Sigmoid colon (tissue), 7 donors: ENCODE measurements around the gene CLECL1. TPM values are rescaled to one million over a fixed set of nuclear protein-coding genes. Genes with fewer than 3 reads are reported as not detected.
"Not testable (repeated sequence)": the region's sequence is repeated elsewhere in the genome, so short reads cannot be mapped to it uniquely, and the experiment has no call there.

Experiments
- DNase-seq: peaks from one replicate; pipeline ENCODE4 v3.0.0-alpha.2; 2019
- H3K27ac ChIP-seq, 4 donors: fragments of 200-600 bp; sonication (generic); one replicate each; pipeline ENCODE4 v1.5.1; 2016 to 2019; ENCODE audit warnings: mild to moderate bottlenecking in 1 of 4
- H3K27me3 ChIP-seq, 3 donors: fragments of 200-600 bp; sonication (generic); one replicate each; pipeline ENCODE4 v1.5.1; 2019; ENCODE audit warnings: mild to moderate bottlenecking in 1 of 3
- H3K36me3 ChIP-seq, 4 donors: fragments of 200-600 bp; sonication (generic); one replicate each; pipeline ENCODE4 v1.5.1; 2016 to 2019
- H3K4me1 ChIP-seq, 4 donors: fragments of 200-600 bp; sonication (generic); one replicate each; pipeline ENCODE4 v1.5.1; 2017 to 2019
- H3K4me3 ChIP-seq, 4 donors: fragments of 200-600 bp; sonication (generic); one replicate each; pipeline ENCODE4 v1.5.1; 2017 to 2019; ENCODE audit warnings: mild to moderate bottlenecking in 2 of 4, moderate library complexity in 1 of 4
- H3K9me3 ChIP-seq, 4 donors: fragments of 200-600 bp in 3 of 4; sonication (generic) in 3 of 4; one replicate each; pipeline versions ENCODE4 v1.5.1 to v1.6.1; 2013 to 2019
- CTCF ChIP-seq, 4 experiments: fragments of 450-650 bp in 3 of 4; fragments of 200-600 bp in 1 of 4; IDR thresholded peaks; one replicate each; pipeline ENCODE4 v1.5.1; 2016 to 2019; ENCODE audit warnings: antibody characterized with exemption in 4 of 4, mild to moderate bottlenecking in 3 of 4, moderate library complexity in 2 of 4
- EP300 ChIP-seq, 4 donors: sonication (generic); formaldehyde crosslinking; IDR thresholded peaks; one replicate each; pipeline ENCODE4 v1.6.1; 2017; ENCODE audit warnings: antibody characterized with exemption in 4 of 4
- POLR2A ChIP-seq, 2 donors: fragments of 450-650 bp; IDR thresholded peaks; one replicate each; pipeline ENCODE4 v1.6.1; 2016; ENCODE audit warnings: antibody characterized with exemption in 2 of 2, mild to moderate bottlenecking in 2 of 2, moderate library complexity in 2 of 2
- POLR2AphosphoS5 ChIP-seq, 4 donors: sonication (generic); formaldehyde crosslinking; IDR thresholded peaks; one replicate each; pipeline ENCODE4 v1.6.1; 2017; ENCODE audit warnings: antibody characterized with exemption in 4 of 4
- WGBS, 2 donors: extraction: QIAGEN DNeasy Blood & Tissue Kit; methylation state at CpG; one replicate each; pipeline ENCODE4 v1.1.7; 2013; 5-methylcytosine and 5-hydroxymethylcytosine counted together
- intact Hi-C: fragments of 100-400 bp; cut with DNase I; formaldehyde crosslinking; loops from one replicate; pipeline ENCODE4 v1.15.1; 2023
- polyA plus RNA-seq, 3 donors: library from polyadenylated mRNA; stranded (reverse); fragments of 200-250 nt; gene quantifications; one replicate each; pipeline ENCODE4 v1.2.3, GENCODE V29; 2013
- total RNA-seq, 4 donors: library from RNA; depleted of rRNA; stranded (reverse); fragments of >200 nt; gene quantifications; one replicate each; pipeline ENCODE4 v1.1.0, GENCODE V29; 2016
- donor health status: healthy with polysubstance abuse.
- donor health status: Bipolar disorder and iron deficiency.
- donor health status: healthy.

Gene CLECL1
- total and polyA plus RNA-seq, 7 donors = 4.5 TPM; not detected in 6

DNA sequence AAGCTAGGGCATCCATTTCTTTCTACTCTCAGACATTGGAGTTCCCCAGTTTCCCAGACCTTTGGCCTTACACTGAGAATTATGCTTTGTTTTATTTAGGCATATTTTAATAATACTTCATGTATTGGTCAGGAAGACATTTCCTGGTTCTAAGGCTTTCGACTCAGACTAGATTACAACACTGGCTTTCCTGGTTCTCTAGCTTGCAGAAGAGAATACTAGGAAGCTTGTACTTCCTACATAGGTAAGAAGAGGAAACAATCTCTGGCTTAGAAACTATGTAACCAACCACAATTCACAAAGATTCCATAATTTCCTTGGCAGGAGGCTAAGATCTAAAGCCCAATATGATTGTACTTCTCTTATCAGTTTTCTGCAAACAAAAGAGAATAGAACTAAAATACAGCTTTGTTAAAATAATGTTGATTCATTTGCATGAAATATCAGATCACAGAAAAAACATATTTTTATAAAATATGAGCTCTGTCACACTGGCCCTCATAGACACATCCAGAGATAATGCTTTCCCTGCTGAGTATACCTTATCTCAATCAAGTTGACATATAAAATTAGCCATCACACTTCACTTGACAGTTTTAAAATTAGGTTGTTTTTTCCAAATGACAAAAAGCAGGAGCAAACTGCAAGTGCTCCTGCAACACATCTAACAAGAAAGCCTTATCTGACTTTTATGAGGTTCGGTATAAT lies 32.8 kb downstream of the CLECL1 start:
- peaks cover 0 to 2% (median 0%) of the 10 kb centered on the region in 4 donors for H3K9me3 ChIP-seq
- H3K4me1 ChIP-seq = peaks cover 0 to 12% (median 3%) of the 10 kb centered on the region in 4 donors
- 23 to 49% methylated on average over 2 of the region's 2 CpGs for WGBS, 2 donors
- no peaks in the 10 kb centered on the region for H3K27me3 ChIP-seq
- peaks cover 0 to 8% (median 3%) of the 10 kb centered on the region in 4 donors for H3K36me3 ChIP-seq
- intact Hi-C loops = loop anchor here (10.0 kb wide), 1 partner anchor 65 kb away; no protein-coding TSS in a partner anchor
- DNase-seq = no peak
- no peak for TF ChIP-seq POLR2A (IDR thresholded peaks at IDR 0.05)
- TF ChIP-seq CTCF (IDR thresholded peaks at IDR 0.05) = no peak
- TF ChIP-seq EP300 (IDR thresholded peaks at IDR 0.05) = no peak
- no peak for TF ChIP-seq POLR2AphosphoS5 (IDR thresholded peaks at IDR 0.05)
- no peak overlapping the region for H3K4me3 ChIP-seq
- peak overlapping the region in 1 of 4 donors; percentile 8 for H3K27ac ChIP-seq

DNA sequence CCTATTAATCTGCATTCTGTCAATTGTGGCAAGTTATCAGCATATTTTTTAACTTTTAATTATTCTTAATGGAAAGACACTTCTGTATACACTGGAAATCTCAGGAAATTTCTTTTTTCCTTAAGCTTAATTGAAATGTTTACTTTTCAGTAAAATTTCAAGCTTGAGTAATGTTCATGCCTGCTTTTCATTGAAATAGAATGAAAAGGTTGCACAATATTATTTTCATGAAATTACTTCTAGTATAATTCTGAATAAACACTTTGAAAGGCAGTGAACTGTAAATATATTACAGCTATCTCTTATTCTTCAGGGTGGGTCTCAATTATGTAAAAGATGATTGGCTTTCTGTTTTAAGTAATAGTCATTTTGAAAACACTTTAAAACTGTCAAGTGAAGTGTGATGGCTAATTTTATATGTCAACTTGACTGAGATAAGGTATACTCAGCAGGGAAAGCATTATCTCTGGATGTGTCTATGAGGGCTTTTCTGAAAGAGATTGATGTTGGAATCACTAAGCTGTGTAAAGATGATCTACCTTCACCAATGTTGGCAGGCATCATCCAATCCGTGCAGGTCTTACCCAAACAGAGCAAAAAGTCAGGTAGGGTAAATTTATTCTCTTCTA lies 33.5 kb downstream of the CLECL1 start:
- H3K4me3 ChIP-seq = no peak overlapping the region
- no peak for DNase-seq
- H3K27ac ChIP-seq = peak overlapping the region in 1 of 4 donors; percentile 8
- WGBS, 2 donors = 42 to 69% methylated on average over 1 of the region's 1 CpG
- H3K27me3 ChIP-seq = no peaks in the 10 kb centered on the region
- intact Hi-C loops = no loop called here
- TF ChIP-seq POLR2AphosphoS5 (IDR thresholded peaks at IDR 0.05) = no peak
- TF ChIP-seq CTCF (IDR thresholded peaks at IDR 0.05) = no peak
- no peak for TF ChIP-seq POLR2A (IDR thresholded peaks at IDR 0.05)
- no peak for TF ChIP-seq EP300 (IDR thresholded peaks at IDR 0.05)
- H3K9me3 ChIP-seq = peaks cover 0 to 2% (median 0%) of the 10 kb centered on the region in 4 donors
- peaks cover 0 to 15% (median 3%) of the 10 kb centered on the region in 4 donors for H3K36me3 ChIP-seq
- H3K4me1 ChIP-seq = peaks cover 0 to 12% (median 3%) of the 10 kb centered on the region in 4 donors

- intact Hi-C loops = no loop called here
- H3K27ac ChIP-seq = no peak overlapping the region
- no peak for TF ChIP-seq CTCF (IDR thresholded peaks at IDR 0.05)
- TF ChIP-seq EP300 (IDR thresholded peaks at IDR 0.05) = no peak
- no peak for TF ChIP-seq POLR2A (IDR thresholded peaks at IDR 0.05)
- no peak for TF ChIP-seq POLR2AphosphoS5 (IDR thresholded peaks at IDR 0.05)
- H3K36me3 ChIP-seq = peaks cover 0 to 20% (median 3%) of the 10 kb centered on the region in 4 donors
- H3K9me3 ChIP-seq = peaks cover 0 to 2% (median 0%) of the 10 kb centered on the region in 4 donors
- peaks cover 0 to 12% (median 3%) of the 10 kb centered on the region in 4 donors for H3K4me1 ChIP-seq
- 87 to 92% methylated on average over 2 of the region's 2 CpGs for WGBS, 2 donors
- H3K4me3 ChIP-seq = no peak overlapping the region
- DNase-seq = no peak
- H3K27me3 ChIP-seq = no peaks in the 10 kb centered on the region
Measured at GRCh38 chr12:9698681-9699080, 34.2 kb downstream of the CLECL1 start.

GRCh38 chr12:9697619-9698018 lies 35.3 kb downstream of the CLECL1 start:
- H3K9me3 ChIP-seq = peaks cover 0 to 2% (median 0%) of the 10 kb centered on the region in 4 donors
- no peak for TF ChIP-seq EP300 (IDR thresholded peaks at IDR 0.05)
- no peak for TF ChIP-seq CTCF (IDR thresholded peaks at IDR 0.05)
- TF ChIP-seq POLR2AphosphoS5 (IDR thresholded peaks at IDR 0.05) = no peak
- TF ChIP-seq POLR2A (IDR thresholded peaks at IDR 0.05) = no peak

GRCh38 chr12:9695661-9696060 lies 37.2 kb downstream of the CLECL1 start:
- intact Hi-C loops, DNase-seq, H3K27me3 ChIP-seq, H3K9me3 ChIP-seq, H3K4me3 ChIP-seq, H3K27ac ChIP-seq: not testable (repeated sequence)
- 93 to 94% methylated on average over 3 of the region's 3 CpGs for WGBS, 2 donors
- Histone ChIP-seq H3K36me3 (peaks cover 0 to 29% (median 3%) of the 10 kb centered on the region in 4 donors), H3K4me1 (peaks cover 0 to 12% (median 3%) of the 10 kb centered on the region in 4 donors)

More at GRCh38 chr12:9697619-9698018, 35.3 kb downstream of the CLECL1 start:
- Histone ChIP-seq H3K27me3 (no peaks in the 10 kb centered on the region), H3K36me3 (peaks cover 0 to 29% (median 3%) of the 10 kb centered on the region in 4 donors), H3K4me3 (no peak overlapping the region), H3K4me1 (peaks cover 0 to 12% (median 3%) of the 10 kb centered on the region in 4 donors), H3K27ac (no peak overlapping the region)
- intact Hi-C loops = no loop called here
- DNase-seq = no peak

- peaks cover 0 to 32% (median 3%) of the 10 kb centered on the region in 4 donors for H3K36me3 ChIP-seq
- DNase-seq, H3K27ac ChIP-seq, H3K9me3 ChIP-seq, H3K4me3 ChIP-seq, H3K27me3 ChIP-seq, intact Hi-C loops, H3K4me1 ChIP-seq: not testable (repeated sequence)
- WGBS, 2 donors = 89 to 90% methylated on average over 9 of the region's 9 CpGs
Measured at GRCh38 chr12:9695150-9695549, 37.7 kb downstream of the CLECL1 start.
